Stimulated activated CD8-positive, alpha-beta memory T cell treated with anti-CD3 and anti-CD28 coated beads, Interleukin-12 subunit alpha, Interleukin-12 subunit beta, amount 100 ng/mL, for 4 hours (primary cell): ENCODE results near the gene P2RY8.
"Not testable (repeated sequence)": the region's sequence is repeated elsewhere in the genome, so short reads cannot be mapped to it uniquely, and the experiment has no call there.

ENCODE experiments used
- DNase-seq: peaks from one replicate; pipeline ENCODE4 v3.0.0-alpha.2; 2020; ENCODE audit warnings: low read depth

P2RY8 gene

GRCh38 chrX:1542994-1543725, 6.2 kb upstream of the P2RY8 start:
- no peak for DNase-seq

DNA sequence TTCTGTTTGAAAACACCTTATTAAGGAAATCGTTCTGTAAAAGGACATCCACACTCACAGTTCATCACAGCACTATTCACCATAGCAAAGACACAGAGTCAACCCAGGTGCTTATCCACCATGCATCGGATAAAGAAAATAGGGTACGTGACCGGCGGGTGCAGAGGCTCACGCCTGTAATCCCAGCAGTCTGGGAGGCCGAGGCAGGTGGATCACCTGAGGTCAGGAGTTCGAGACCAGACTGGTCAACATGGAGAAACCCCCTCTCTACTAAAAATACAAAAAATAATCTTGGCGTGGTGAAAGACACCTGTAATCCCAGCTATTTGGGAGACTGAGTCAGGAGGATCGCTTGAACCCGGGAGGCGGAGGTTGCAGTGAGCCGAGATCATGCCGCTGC, 2.2 kb upstream of the P2RY8 start:
- DNase-seq = not testable (repeated sequence)

DNA sequence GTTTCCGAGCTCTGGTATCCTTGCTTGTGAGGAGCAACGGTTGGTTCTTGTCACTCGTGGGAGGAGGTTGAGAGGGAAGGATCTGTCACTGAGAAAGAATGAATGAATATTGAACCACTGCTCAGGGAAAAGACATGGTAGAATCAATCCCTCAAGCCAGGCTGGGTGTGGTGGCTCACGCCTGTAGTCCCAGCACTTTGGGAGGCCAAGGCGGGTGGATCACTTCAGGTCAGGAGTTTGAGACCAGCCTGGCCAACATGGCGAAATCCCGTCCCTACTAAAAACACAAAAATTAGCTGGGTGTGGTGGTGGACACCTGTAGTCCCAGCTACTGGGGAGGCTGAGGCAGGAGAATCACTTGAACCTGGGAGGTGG, 718 bp upstream of the P2RY8 start:
- DNase-seq = not testable (repeated sequence)

DNA sequence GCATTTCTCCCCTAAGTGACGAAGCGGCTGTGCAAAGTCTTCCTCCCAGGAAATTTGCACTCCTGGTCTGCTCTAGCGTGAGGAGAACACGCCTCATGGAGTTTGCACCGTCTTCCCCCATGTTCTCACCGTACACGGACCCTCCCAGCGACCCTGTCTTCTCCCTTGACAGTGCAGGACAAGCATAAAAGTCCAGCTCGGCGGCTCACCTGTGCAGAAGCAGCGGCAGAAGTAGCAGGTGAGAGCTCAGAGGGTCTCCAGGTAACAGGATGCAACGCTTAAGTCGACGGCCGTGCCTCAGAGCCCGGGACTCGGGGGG, 314 bp downstream of the P2RY8 start:
- no peak for DNase-seq

GRCh38 chrX:1535241-1536041, 1.5 kb downstream of the P2RY8 start:
- no peak for DNase-seq

- DNase-seq = no peak
These were observed 2.5 kb downstream of the P2RY8 start for GRCh38 chrX:1534301-1535168.

DNA sequence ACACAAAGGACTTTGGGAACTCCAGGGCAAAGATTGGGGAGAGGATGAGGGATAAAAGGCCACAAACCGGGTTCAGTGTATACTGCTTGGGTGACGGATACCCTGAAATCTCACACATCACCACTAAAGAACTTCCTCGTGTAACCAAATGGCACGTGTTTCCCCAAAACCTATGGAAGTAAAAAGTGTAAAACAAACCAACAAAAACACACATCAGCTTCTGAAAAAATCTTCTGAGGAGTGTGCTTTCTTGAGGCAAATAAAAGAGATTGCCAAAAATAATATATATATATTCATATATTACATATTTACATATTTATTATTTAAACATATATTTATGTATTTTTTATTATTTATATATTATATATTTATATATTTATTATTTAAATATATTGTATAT, 3.9 kb downstream of the P2RY8 start:
- no peak for DNase-seq

DNA sequence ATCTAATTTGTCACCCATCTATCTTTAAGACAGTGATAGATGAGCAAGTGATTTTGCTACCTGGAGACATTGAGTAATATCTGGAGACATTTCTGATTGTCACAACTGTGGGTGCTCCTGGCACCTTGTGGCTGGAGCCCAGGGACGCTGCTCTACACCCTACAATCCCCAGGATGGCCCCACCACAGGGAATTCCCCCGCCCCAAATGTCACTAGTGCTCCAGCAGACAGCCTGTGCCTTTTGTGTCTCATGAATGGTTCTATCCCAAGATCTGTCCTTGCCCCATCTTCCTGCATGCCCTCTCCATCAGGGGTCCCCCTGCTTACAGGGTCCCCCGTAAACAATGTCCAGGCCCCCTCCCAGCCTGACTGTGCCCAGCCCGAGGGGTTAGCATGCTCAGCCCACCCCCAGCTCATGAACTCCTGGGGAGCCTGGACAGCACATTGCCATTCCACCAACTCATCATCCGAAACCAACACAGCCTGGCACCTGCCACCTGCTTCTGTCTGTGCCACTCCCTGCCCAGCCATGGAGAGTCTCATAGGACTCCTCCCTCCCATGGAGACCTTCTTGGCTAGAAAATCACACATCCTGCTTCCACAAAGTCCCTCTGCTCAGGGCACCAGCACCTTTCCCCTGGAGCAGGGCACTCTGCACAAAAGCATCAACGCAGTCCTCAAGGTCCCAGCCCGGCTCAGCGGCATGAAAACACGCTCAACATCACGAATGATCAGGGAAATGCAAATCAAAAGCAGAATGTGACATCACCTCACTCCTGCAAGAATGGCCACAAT, 5.7 kb downstream of the P2RY8 start:
- DNase-seq = no peak

- no peak for DNase-seq
These were observed 7.2 kb downstream of the P2RY8 start for GRCh38 chrX:1529756-1530155.

DNA sequence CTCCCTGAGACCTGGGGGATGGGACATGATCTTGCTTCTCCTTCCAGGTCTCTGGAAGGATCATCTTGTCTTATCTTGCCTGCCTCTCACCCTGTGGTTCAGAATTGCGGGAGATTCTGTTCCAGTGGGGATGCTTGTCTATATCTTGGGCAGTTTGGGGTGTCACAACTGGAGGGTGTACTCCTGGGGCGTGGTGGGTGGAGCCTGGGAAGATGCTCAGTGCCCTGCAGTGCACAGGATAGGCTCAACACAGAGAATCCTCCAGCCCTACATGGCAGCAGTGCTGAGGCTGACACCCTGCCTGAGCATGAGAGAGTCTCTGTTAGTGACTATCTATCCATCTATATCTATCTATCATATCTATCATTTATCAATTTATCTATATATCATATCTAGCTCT, 7.7 kb downstream of the P2RY8 start:
- no peak for DNase-seq

- no peak for DNase-seq
These were observed 8.1 kb downstream of the P2RY8 start for GRCh38 chrX:1528884-1529203.

DNA sequence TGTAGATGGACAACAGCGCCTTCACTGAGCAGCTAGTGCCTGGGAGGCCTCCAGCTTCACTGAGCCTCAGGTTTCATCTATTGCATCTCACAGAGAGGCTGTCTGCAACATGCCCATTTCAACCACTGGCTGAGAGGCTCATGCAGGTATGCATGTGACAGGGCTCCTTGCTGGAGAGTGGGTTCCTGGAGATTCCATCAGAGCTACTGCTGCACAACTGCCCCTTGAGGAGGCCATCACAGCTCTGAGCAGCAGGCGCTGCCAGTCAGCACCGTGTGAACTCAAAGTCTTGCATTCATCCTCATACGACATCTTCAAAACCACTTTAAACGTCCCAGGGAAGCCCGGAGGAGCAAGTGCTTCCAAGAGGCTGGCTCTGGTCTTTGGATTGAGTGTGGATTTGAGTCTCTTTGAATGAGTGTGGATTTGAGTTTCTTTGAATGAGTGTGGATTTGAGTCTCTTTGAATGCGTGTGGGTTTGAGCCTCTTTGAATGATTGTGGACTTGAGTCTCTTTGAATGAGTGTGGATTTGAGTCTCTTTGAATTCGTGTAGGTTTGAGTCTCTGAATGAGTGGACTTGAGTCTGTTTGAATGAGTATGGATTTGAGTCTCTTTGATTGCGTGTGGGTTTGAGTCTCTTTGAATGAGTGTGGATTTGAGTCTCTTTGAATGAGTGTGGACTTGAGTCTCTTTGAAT, 8.7 kb downstream of the P2RY8 start:
- DNase-seq = no peak

GRCh38 chrX:1527457-1527856, 9.5 kb downstream of the P2RY8 start:
- DNase-seq = no peak

GRCh38 chrX:1526565-1526964, 10.4 kb downstream of the P2RY8 start:
- no peak for DNase-seq

DNA sequence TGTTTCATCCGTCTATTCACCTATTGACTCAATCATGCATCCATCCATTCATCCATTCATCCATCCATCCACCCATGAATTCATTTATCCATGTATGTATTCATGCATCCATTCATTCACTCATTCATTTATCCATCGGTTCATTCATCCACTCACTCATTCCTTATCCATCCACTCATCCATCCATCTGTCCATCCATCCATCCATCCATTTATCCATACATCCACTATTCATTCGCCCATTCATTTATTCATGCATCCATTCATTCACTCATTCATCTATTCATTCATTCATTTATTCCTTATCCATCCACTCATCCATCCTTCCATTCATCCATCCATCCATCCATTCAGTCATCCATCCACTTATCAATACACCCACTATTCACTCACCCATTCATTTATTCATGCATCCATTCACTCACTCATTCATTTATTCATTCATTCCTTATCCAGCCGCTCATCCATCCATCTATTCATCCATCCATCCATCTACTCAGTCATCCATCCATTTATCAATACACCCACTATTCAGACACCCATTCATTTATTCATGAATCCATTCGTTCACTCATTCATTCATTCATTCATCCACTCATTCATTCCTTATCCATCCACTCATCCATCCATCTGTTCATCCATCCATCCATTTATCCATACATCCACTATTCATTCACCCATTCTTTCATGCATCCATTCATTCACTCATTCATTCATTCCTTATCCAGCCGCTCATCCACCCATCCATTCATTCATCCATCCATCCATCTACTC, 11.2 kb downstream of the P2RY8 start:
- no peak for DNase-seq

DNA sequence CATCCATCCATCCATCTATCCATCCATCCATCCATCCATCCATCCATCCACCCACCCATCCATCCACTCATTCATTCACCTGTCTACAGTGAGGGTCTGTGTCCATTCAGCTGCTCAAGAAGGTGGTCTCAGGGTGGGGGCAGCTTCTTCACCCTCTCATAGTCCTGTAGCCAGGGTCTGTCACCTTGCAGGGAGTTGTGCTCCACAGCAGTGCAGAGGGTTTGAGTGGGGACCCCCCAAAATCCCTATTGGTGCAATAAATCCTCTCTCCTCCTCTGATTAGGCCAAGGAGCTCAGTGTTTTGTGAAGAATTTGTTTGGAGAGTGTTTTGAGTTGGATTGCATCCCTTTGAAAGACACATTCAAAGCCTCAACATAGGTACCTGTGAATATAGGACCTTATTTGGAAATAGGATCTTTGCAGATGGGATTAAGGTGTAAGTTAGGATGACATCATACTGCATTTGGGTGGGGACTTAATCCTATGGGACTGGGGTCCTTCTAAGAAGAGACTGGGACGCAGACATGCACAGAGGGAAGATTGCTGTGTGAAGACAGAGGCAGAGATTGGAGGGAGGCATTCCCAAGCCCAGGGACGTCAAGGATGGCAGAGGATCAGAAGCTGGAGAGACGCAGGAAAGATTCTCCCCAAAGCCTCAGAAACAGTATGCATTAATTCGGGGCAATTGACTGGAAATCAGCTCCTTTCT, 12.0 kb downstream of the P2RY8 start:
- no peak for DNase-seq

- not testable (repeated sequence) for DNase-seq
These were observed 14.1 kb downstream of the P2RY8 start for GRCh38 chrX:1522905-1523304.

GRCh38 chrX:1521459-1521956, 15.5 kb downstream of the P2RY8 start:
- no peak for DNase-seq

GRCh38 chrX:1520350-1520749, 16.6 kb downstream of the P2RY8 start:
- no peak for DNase-seq

DNA sequence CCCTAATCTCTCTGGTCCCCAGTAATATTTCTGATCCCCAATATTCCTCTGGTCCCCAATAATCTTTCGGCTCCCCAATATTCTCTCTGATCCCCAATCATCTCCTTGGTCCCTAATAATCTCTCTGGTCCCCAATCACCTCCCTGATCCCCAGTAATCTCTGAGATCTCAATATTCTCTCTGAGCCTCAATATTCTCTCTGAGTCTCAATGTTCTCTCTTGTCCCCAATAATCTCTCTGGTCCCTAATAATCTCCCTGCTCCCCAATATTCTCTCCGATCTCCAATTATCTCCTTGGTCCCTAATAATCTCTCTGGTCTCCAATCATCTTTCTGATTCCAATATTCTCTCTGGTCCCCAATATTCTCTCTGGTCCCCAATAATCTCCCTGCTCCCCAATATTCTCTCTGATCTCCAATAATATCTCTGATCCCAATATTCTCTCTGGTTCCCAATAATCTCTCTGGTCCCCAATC, 17.9 kb downstream of the P2RY8 start:
- no peak for DNase-seq
